ENCODE results near the gene CAPZA2.

The CAPZA2 gene

DNA sequence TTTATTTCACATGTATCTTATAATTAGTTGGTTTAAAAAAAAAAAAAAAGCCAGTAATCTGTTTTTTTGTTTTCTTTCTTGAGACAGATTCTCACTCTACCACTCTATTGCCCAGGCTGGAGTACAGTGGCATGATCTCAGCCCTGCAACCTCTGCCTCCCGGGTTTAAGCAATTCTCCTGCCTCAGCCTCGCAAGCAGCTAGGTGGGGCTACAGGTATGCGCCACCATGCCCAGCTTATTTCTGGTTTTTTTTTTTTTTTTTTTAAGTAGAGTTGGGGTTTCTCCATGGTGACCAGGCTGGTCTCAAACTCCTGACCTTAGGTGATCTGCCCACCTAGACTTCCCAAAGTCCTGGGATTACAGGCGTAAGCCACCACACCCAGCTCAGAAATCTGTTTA lies 34.1 kb upstream of the CAPZA2 start:
- CTCF ChIA-PET = no interaction called here
- no peak overlapping the region for H3K4me3 ChIP-seq (ENCODE audit: low read depth, low read length)
- TF ChIP-seq, protein P1, sequence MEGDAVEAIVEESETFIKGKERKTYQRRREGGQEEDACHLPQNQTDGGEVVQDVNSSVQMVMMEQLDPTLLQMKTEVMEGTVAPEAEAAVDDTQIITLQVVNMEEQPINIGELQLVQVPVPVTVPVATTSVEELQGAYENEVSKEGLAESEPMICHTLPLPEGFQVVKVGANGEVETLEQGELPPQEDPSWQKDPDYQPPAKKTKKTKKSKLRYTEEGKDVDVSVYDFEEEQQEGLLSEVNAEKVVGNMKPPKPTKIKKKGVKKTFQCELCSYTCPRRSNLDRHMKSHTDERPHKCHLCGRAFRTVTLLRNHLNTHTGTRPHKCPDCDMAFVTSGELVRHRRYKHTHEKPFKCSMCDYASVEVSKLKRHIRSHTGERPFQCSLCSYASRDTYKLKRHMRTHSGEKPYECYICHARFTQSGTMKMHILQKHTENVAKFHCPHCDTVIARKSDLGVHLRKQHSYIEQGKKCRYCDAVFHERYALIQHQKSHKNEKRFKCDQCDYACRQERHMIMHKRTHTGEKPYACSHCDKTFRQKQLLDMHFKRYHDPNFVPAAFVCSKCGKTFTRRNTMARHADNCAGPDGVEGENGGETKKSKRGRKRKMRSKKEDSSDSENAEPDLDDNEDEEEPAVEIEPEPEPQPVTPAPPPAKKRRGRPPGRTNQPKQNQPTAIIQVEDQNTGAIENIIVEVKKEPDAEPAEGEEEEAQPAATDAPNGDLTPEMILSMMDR (IDR thresholded peaks at IDR 0.05; ENCODE audit: insufficient read depth, low read length, missing control alignments) = no peak
- POLR2A ChIA-PET = no interaction called here
- no peak for DNase-seq (ENCODE audit: low read depth, low spot score)

DNA sequence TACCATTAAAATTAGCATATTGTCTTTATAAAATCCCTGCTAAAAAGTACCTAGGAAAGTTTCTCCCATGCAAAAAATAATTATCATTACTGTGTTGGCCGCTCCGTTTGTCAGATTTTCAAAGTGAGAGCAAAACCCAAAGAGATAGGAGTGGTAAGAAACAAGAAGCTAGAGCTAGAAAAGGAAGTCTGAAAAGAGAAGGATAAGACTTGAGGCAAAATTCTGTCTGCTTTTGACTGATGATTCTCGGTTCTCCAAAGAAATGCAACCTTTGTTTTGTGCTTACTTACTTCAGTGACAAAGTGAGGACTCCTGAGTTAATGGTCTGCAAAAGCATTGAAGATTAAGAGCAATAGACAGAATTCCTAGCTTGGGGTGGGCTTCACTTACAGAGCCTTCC lies 33.3 kb upstream of the CAPZA2 start:
- ChIA-PET CTCF (no interaction called here), POLR2A (no interaction called here)
- H3K4me3 ChIP-seq (ENCODE audit: low read depth, low read length) = no peak overlapping the region
- DNase-seq (ENCODE audit: low read depth, low spot score) = no peak
- TF ChIP-seq, protein P1 (IDR thresholded peaks at IDR 0.05; ENCODE audit: insufficient read depth, low read length, missing control alignments) = no peak

DNA sequence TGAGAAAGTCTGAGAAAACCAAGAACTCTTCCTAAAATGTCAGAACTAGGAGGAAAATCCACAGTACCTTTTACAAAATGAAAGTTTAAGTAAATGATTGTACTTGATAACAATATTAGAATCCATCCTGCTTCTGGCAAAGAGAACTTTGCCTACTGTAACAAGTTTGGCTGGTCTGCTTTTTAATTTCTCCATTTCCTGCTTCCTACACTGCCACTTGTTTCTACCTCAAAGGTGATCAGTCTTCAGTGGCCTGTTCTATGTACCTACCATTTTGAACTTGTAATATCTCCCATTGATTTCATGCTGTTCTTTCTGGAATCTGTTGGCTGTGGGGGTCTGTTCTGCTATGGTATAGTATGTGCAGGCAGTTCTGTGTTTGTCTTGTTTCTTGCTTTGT lies 32.9 kb upstream of the CAPZA2 start:
- H3K4me3 ChIP-seq (ENCODE audit: low read depth, low read length) = no peak overlapping the region
- POLR2A ChIA-PET = no interaction called here
- TF ChIP-seq, protein P1 (IDR thresholded peaks at IDR 0.05; ENCODE audit: insufficient read depth, low read length, missing control alignments) = no peak
- CTCF ChIA-PET = no interaction called here
- no peak for DNase-seq (ENCODE audit: low read depth, low spot score)

DNA sequence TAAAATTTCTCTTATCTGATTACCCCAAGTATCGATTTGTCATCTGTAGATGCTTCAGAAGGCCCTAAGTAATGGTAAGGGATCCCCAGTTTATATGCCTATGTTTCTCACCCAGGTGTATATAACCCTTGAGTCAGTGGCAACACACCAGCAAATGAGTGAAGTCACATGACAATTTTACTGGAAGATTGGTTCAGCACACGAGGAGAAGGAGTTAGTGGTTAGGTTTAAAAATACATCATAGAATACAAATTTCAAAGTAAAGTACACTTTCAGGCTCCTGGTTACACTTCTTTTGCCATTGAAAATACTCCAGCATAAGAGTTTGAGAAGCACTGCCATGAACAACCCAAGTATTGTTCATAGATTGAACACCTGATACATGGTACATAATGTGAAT lies 29.7 kb upstream of the CAPZA2 start:
- TF ChIP-seq, protein P1 (IDR thresholded peaks at IDR 0.05; ENCODE audit: insufficient read depth, low read length, missing control alignments) = no peak
- ChIA-PET POLR2A (no interaction called here), CTCF (no interaction called here)
- no peak overlapping the region for H3K4me3 ChIP-seq (ENCODE audit: low read depth, low read length)
- no peak for DNase-seq (ENCODE audit: low read depth, low spot score)

DNA sequence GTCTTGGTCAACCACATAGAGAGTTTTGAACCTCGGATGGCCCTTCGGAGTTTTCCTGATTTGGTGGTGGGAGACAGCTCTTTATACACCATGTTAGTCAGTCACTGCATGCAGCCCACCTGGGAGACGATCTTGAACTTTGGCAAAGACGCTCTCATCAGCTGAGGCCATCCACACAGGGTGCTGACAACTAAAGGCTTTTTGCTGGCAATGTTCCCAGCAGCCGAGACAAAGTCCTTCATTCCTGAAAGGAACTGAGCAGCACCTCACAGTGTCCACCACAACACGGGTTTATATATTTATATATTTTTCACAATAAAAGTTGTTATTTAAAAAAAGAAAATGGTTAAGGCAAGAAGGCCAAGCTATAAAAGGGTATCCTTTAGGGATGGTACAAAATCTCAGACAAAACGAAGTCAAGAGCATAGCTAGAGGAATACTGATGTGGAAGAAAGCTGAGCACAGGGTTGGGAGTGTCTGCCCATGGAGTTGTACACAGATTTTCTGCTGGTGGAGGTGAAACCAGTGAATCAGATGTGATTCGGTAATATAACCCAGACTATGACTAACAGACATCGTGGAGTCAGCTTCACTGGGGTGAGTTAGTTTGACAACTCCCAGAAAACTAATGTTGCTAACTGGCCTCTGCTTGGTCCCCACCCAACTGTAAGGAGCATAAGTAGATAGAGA lies 27.4 kb upstream of the CAPZA2 start:
- H3K4me3 ChIP-seq (ENCODE audit: low read depth, low read length) = no peak overlapping the region
- DNase-seq (ENCODE audit: low read depth, low spot score) = no peak
- TF ChIP-seq, protein P1 (IDR thresholded peaks at IDR 0.05; ENCODE audit: insufficient read depth, low read length, missing control alignments) = no peak
- ChIA-PET CTCF (interaction anchor here (1.2 to 3.6 kb wide), 4 partner anchors 10 to 656 kb away, joined by 3 to 14 read pairs (median 4); no protein-coding TSS in a partner anchor), POLR2A (no interaction called here)

DNA sequence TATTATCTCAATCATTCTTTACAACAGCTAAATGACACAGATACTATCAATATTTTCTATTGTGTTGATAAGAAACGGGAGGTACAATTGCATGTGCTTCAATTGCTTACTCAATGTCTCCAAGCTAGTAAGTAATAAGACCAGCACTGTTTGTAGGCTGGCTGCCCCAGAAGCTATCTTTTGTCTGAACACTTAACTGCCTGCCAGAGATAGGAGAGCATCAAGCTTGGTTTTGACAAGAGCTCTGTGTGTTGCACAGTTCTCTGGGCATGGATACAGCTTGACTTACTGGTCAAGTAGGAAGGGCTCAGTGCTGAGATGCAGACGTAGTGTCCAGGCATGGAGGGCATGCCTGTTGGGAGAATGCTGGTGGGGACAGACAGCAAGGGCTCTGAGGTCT lies 26.3 kb upstream of the CAPZA2 start:
- H3K4me3 ChIP-seq (ENCODE audit: low read depth, low read length) = no peak overlapping the region
- DNase-seq (ENCODE audit: low read depth, low spot score) = no peak
- TF ChIP-seq, protein P1 (IDR thresholded peaks at IDR 0.05; ENCODE audit: insufficient read depth, low read length, missing control alignments) = no peak
- ChIA-PET CTCF (interaction anchor here (1.2 to 3.6 kb wide), 4 partner anchors 11 to 657 kb away, joined by 3 to 14 read pairs (median 4); no protein-coding TSS in a partner anchor), POLR2A (no interaction called here)

Measured in AG04449 (cell line).